Neural progenitor cell (in vitro differentiated cells): ENCODE results near the gene DTNB.

Experiments
- EZH2 ChIP-seq: fragments of 200-600 bp; sonication (generic); IDR thresholded peaks from 2 replicates; pipeline ENCODE4 v1.6.1; 2017; ENCODE audit warnings: antibody characterized with exemption, mild to moderate bottlenecking, moderate library complexity
- EZH2phosphoT487 ChIP-seq: fragments of 200-600 bp; sonication (generic); IDR thresholded peaks from 2 replicates; pipeline ENCODE4 v1.6.1; 2017; ENCODE audit warnings: antibody characterized with exemption
- TF ChIP-seq, protein P1 (sequence below): fragments of 200-600 bp; sonication (generic); IDR thresholded peaks from 2 replicates; pipeline ENCODE4 v1.5.1; 2017; ENCODE audit warnings: antibody characterized with exemption, mild to moderate bottlenecking

DNA sequence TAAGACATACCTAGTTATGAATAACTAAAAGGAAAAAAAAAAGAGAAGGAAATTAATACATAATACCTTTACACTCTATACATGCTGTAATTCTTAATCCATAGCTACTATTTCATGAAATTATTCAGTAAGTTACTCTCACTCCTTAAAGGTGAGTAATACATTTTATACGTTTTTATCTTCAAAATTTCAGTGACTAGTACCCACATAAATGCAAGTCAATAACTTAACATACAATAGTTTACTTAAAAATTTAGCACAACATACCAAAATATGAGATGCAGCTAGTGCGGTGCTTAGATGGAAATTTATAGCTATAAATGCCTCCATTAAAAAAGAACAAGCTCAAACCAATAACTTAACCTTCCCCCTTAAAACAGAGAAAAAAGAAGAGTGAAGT is 36.0 kb upstream of the DTNB start:
- TF ChIP-seq EZH2phosphoT487: no peak
- TF ChIP-seq, protein P1, sequence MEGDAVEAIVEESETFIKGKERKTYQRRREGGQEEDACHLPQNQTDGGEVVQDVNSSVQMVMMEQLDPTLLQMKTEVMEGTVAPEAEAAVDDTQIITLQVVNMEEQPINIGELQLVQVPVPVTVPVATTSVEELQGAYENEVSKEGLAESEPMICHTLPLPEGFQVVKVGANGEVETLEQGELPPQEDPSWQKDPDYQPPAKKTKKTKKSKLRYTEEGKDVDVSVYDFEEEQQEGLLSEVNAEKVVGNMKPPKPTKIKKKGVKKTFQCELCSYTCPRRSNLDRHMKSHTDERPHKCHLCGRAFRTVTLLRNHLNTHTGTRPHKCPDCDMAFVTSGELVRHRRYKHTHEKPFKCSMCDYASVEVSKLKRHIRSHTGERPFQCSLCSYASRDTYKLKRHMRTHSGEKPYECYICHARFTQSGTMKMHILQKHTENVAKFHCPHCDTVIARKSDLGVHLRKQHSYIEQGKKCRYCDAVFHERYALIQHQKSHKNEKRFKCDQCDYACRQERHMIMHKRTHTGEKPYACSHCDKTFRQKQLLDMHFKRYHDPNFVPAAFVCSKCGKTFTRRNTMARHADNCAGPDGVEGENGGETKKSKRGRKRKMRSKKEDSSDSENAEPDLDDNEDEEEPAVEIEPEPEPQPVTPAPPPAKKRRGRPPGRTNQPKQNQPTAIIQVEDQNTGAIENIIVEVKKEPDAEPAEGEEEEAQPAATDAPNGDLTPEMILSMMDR: no peak
- no peak for TF ChIP-seq EZH2
